WTC11 (cell line): ENCODE data around the gene ARIH2.

Experiments used
- ESRRA ChIP-seq: sonication (generic); formaldehyde crosslinking; IDR thresholded peaks from 2 replicates; pipeline ENCODE4 v1.8.1; 2022; ENCODE audit warnings: mild to moderate bottlenecking, missing genetic modification reagents, borderline replicate concordance
- TF ChIP-seq, protein P1 (sequence below): fragments of 200-600 bp; IDR thresholded peaks from 2 replicates; pipeline ENCODE4 v1.8.0; 2022; ENCODE audit warnings: antibody characterized with exemption
- TF ChIP-seq, protein P2 (sequence below): sonication (generic); formaldehyde crosslinking; IDR thresholded peaks from 2 replicates; pipeline ENCODE4 v1.8.1; 2022; ENCODE audit warnings: low read depth, missing genetic modification reagents, borderline replicate concordance

DNA sequence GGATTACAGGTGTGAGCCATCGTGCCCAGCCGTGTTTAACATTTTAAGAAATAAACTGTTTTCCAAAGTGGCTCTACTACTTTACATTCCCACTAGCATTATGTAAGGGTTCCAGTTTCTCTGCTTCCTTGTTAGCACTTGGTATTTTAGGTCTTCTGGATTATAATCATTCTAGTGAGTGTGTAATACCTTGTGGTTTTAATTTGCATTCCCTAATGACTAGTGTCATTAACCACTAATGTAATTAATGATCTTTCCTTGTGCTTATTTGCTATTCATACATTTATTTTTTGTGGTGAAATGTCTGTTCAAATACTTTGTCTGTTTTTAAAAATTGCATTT lies 30.7 kb downstream of the ARIH2 start:
- TF ChIP-seq ESRRA (CRISPR knock-in tag) = no peak
- TF ChIP-seq, protein P1, sequence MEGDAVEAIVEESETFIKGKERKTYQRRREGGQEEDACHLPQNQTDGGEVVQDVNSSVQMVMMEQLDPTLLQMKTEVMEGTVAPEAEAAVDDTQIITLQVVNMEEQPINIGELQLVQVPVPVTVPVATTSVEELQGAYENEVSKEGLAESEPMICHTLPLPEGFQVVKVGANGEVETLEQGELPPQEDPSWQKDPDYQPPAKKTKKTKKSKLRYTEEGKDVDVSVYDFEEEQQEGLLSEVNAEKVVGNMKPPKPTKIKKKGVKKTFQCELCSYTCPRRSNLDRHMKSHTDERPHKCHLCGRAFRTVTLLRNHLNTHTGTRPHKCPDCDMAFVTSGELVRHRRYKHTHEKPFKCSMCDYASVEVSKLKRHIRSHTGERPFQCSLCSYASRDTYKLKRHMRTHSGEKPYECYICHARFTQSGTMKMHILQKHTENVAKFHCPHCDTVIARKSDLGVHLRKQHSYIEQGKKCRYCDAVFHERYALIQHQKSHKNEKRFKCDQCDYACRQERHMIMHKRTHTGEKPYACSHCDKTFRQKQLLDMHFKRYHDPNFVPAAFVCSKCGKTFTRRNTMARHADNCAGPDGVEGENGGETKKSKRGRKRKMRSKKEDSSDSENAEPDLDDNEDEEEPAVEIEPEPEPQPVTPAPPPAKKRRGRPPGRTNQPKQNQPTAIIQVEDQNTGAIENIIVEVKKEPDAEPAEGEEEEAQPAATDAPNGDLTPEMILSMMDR = no peak
- TF ChIP-seq, protein P2, sequence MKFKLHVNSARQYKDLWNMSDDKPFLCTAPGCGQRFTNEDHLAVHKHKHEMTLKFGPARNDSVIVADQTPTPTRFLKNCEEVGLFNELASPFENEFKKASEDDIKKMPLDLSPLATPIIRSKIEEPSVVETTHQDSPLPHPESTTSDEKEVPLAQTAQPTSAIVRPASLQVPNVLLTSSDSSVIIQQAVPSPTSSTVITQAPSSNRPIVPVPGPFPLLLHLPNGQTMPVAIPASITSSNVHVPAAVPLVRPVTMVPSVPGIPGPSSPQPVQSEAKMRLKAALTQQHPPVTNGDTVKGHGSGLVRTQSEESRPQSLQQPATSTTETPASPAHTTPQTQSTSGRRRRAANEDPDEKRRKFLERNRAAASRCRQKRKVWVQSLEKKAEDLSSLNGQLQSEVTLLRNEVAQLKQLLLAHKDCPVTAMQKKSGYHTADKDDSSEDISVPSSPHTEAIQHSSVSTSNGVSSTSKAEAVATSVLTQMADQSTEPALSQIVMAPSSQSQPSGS = no peak
